ENCODE measurements around the gene TGM3.

The TGM3 gene

DNA sequence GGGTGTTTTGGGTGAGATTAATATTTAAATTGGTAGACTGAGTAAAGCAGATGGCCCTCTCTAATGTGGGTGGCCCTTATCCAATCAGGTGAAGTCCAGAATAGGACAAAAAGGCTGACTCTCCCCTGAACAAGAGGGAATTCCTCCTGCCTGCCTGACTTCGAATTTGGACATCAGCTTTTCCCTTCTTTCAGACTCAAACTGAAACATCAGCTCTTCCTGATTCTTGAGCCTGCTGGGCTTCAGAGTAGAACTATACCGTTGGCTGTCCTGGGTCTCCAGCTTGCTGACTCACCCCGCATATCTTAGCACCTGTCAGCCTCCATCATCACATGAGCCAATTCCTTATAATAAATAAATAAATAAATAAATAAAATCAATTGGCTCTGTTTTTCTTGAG, 69.9 kb downstream of the TGM3 start:
- Histone ChIP-seq H3K27me3 (replicated peaks) (no peaks in the 10 kb centered on the region), H3K36me3 (replicated peaks) (no peaks in the 10 kb centered on the region), H3K27ac (no peak overlapping the region), H3K4me3 (ENCODE audit: low read depth, low read length) (no peak overlapping the region)
- in situ Hi-C loops (cut with HindIII; ENCODE audit: low pct_ligation_motif_present, low sequenced_read_pairs): no loop called here
- no peak for DNase-seq
- TF ChIP-seq, protein P1, sequence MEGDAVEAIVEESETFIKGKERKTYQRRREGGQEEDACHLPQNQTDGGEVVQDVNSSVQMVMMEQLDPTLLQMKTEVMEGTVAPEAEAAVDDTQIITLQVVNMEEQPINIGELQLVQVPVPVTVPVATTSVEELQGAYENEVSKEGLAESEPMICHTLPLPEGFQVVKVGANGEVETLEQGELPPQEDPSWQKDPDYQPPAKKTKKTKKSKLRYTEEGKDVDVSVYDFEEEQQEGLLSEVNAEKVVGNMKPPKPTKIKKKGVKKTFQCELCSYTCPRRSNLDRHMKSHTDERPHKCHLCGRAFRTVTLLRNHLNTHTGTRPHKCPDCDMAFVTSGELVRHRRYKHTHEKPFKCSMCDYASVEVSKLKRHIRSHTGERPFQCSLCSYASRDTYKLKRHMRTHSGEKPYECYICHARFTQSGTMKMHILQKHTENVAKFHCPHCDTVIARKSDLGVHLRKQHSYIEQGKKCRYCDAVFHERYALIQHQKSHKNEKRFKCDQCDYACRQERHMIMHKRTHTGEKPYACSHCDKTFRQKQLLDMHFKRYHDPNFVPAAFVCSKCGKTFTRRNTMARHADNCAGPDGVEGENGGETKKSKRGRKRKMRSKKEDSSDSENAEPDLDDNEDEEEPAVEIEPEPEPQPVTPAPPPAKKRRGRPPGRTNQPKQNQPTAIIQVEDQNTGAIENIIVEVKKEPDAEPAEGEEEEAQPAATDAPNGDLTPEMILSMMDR (IDR thresholded peaks at IDR 0.05; ENCODE audit: low read depth, low read length, missing control alignments): no peak

DNA sequence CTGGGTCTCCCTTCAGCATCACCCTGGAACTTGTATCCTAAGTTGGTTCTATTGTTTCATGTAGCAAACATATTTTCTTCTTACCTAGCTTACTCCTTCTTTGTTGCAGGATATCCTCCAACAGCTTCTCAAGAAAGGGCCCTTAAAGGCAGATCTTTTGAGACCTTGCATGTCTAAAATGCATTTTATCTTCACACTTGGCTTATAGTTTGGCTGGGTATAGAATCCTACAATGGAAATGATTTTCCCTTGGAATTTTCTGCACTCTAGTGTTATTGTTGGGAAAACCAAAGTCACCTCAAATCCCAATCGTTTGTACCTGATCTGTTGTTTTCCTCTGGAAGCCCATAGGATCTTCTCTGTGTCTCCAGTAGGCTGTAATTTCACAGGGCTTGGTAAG, 72.8 kb downstream of the TGM3 start:
- no peak for DNase-seq
- Histone ChIP-seq H3K27me3 (replicated peaks) (no peaks in the 10 kb centered on the region), H3K27ac (no peak overlapping the region), H3K36me3 (replicated peaks) (no peaks in the 10 kb centered on the region), H3K4me3 (ENCODE audit: low read depth, low read length) (no peak overlapping the region)
- in situ Hi-C loops (cut with HindIII; ENCODE audit: low pct_ligation_motif_present, low sequenced_read_pairs): no loop called here
- TF ChIP-seq, protein P1 (IDR thresholded peaks at IDR 0.05; ENCODE audit: low read depth, low read length, missing control alignments): no peak

DNA sequence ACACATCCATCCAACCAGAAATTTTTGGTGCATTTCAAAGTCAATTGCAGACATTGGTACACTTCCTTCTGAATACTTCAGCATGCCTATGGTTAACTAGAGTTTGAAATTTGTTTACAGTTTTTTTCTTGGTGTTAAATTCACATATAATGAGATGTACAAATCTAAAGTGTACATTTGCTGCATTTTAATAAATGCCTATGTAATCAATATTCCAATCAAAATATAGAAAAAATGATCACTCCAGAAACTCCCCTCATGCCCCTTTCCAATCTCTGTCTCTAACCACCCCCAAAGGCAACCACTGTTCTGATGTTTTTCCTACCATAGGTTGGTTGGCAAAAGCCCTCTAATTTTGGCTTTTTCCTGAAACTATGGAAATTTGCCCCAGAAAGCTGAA, 77.3 kb downstream of the TGM3 start:
- no peak for DNase-seq
- Histone ChIP-seq H3K4me3 (ENCODE audit: low read depth, low read length) (no peak overlapping the region), H3K27me3 (replicated peaks) (no peaks in the 10 kb centered on the region), H3K27ac (no peak overlapping the region), H3K36me3 (replicated peaks) (no peaks in the 10 kb centered on the region)
- TF ChIP-seq, protein P1 (IDR thresholded peaks at IDR 0.05; ENCODE audit: low read depth, low read length, missing control alignments): no peak
- in situ Hi-C loops (cut with HindIII; ENCODE audit: low pct_ligation_motif_present, low sequenced_read_pairs): no loop called here

DNA sequence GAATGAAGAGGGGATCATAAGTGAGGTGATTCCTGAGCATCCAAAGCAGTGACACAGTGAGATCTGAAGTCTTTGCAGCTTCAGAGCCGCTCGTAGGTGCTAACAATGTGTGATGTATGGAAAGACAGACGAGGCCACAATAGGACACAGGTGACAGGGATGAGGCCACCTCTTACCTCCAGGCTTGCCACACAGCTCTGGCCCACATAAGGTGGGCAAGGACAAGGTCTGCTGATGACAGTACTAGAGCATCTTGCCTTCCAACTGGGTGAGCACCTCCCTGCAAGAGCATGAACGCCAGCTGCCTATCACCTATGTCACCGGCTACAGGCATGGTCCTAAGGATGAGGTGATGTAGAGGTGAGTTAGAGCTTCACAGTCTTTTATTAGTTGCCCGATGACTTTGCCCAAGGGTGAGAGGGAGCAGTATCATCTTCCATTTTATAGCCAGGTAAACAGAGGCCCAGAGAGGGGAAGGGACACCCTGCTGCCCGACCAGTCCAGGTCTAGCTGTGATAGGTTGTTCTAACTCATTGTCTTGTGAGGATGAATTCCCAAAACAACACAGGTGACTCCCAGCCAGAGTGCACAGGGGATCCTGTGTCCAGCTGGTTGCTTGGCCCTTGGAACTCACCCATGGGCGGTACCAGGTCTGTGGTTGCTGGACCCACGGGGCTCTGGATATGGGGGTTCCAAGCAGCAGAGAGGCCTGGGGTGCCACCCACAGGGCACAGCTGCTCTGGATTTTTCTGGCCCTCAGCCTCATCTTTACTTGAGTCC, 78.7 kb downstream of the TGM3 start:
- TF ChIP-seq, protein P1 (IDR thresholded peaks at IDR 0.05; ENCODE audit: low read depth, low read length, missing control alignments): no peak
- Histone ChIP-seq H3K4me3 (ENCODE audit: low read depth, low read length) (no peak overlapping the region), H3K27me3 (replicated peaks) (no peaks in the 10 kb centered on the region), H3K27ac (no peak overlapping the region), H3K36me3 (replicated peaks) (no peaks in the 10 kb centered on the region)
- DNase-seq: no peak
- in situ Hi-C loops (cut with HindIII; ENCODE audit: low pct_ligation_motif_present, low sequenced_read_pairs): no loop called here

DNA sequence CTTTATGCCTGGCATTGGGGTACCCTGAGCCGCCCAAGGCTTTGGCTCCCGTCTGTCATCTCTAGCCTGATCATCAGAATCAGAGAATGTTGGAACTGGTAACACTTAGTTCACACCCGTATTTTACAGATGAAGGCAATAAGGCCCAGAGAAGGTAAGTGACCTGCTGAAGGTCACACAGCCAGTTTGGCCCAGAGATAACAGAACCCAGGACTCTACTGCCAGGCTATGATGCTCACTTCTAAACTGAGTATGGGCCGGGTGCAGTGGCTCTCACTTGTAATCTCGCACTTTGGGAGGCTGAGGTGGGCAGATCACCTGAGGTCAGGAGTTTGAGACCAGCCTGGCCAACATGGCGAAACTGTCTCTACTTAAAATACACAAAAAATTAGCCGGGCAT, 83.1 kb downstream of the TGM3 start:
- TF ChIP-seq, protein P1 (IDR thresholded peaks at IDR 0.05; ENCODE audit: low read depth, low read length, missing control alignments): no peak
- Histone ChIP-seq H3K27ac (no peak overlapping the region), H3K4me3 (ENCODE audit: low read depth, low read length) (no peak overlapping the region), H3K36me3 (replicated peaks) (no peaks in the 10 kb centered on the region), H3K27me3 (replicated peaks) (no peaks in the 10 kb centered on the region)
- in situ Hi-C loops (cut with HindIII; ENCODE audit: low pct_ligation_motif_present, low sequenced_read_pairs): no loop called here
- DNase-seq: no peak
